Measurements from ENCODE around the gene CARS1.

CARS1 gene

GRCh38 chr11:2952290-2952689 lies 104.9 kb downstream of the CARS1 start:
- no peak for DNase-seq

- no peak for DNase-seq
These were observed 105.8 kb downstream of the CARS1 start for GRCh38 chr11:2951231-2952110.

Measured in activated CD4-positive, alpha-beta T cell treated with anti-CD3 and anti-CD28 coated beads for 48 hours (primary cell).